HG02852 (cell line): ENCODE results near the gene SLF1.

Experiments
- ATAC-seq: cut with Tn5 transposase; IDR thresholded peaks from one replicate; pipeline ENCODE4 v1.9.1; 2021; ENCODE audit warnings: mild to moderate bottlenecking, moderate library complexity; ENCODE audit not compliant: unreplicated experiment

The SLF1 gene

DNA sequence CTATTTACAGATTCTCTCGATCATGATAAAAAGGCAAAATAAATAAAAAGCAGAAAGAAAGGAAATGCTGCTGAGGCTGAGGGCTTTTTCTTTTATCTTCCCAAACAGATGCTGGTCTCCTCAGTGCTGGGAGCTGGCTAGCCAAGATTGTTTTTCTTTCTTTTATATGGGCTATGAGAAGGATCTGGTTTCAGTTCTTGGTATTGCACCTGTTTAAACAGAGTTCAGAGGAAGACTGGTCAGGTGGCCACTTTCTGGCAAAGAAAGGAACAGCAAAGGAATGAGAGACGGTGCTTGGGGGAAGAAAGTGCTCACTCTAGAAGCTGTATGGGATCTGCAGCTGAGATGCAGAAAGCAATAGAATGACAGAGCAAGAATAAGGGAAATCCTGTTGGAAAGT, 88.9 kb downstream of the SLF1 start:
- ATAC-seq, result no peak

- no peak for ATAC-seq
Observed at GRCh38 chr5:94709277-94709676, 90.8 kb downstream of the SLF1 start.

GRCh38 chr5:94711785-94712184, 93.3 kb downstream of the SLF1 start:
- ATAC-seq, result no peak

DNA sequence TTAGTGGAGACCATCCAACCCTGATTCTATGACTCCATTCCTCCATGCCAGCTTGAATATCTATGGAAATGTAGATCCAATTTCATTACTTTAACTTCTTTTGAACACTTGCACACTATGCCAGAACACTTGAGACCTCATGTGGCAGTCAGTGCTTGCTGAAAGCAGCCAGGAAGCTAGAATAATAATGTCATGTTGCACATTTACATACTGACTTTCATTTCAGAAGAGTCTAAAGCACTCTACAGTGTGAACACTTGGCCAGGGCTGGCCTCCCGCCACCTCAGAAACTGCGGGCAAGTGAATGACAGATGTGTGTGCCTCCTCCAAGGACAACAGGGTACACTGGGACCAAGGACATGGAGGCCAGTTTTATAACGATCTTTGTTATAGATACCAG, 97.3 kb downstream of the SLF1 start:
- no peak for ATAC-seq

GRCh38 chr5:94725142-94725541, 106.7 kb downstream of the SLF1 start:
- ATAC-seq, result no peak

GRCh38 chr5:94731471-94731870, 113.0 kb downstream of the SLF1 start:
- no peak for ATAC-seq

DNA sequence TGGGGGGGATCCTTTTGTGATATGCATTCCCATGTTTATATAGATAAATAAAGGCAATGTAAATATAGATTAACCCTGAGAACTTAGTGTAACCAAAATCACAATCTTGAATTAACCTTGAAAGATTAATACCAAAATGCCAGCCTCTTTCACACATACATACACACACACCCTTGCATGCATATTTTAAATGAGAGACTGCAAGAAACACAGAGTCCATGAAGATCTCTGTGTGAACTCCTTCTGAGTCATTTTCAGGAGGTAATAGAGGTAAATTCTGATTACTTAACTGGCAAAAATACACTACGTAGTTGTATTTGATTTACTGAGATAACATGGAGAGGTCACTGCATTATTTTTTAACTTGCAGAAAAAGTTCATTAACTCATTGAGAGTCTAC, 118.0 kb downstream of the SLF1 start:
- no peak for ATAC-seq

DNA sequence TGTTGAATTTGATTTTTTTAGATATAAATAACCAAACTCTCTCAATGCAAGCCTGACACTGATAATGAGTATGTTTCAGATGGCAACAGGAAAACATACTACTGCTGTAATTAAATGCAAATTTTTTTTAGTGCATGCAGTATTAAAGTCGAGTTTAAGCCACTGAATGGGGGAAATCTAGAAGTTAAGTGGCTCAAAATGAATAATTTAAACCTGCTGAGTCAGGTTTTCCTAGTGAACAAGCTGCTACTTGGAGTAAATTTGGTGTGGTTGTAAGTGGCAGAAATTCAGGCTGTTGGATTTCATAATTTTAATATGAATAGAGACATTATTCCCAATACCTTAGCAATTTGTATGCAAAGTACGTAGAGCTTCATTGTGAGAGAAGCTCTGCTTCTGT, 121.8 kb downstream of the SLF1 start:
- ATAC-seq, result no peak

DNA sequence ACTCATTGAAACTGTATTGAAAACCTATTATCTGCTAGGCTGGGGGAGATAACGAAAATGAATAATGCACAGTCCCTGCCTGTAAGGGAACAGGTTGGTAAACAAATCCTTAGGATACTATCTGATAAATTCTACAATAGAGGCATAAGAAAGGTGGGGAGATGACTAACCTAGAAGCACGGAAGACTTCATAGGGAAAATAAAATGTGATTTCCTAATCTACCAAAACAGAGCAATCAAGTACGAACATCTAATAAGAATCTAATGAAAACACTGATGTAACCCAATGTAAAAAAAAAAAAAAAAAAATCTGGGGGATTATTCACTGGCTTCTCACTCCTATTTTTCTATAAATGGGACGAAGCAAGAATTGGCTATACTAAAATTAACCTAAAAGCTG, 124.4 kb downstream of the SLF1 start:
- ATAC-seq, result no peak

- ATAC-seq, result peak; percentile 38
Observed at GRCh38 chr5:94744906-94745305, 126.4 kb downstream of the SLF1 start.

DNA sequence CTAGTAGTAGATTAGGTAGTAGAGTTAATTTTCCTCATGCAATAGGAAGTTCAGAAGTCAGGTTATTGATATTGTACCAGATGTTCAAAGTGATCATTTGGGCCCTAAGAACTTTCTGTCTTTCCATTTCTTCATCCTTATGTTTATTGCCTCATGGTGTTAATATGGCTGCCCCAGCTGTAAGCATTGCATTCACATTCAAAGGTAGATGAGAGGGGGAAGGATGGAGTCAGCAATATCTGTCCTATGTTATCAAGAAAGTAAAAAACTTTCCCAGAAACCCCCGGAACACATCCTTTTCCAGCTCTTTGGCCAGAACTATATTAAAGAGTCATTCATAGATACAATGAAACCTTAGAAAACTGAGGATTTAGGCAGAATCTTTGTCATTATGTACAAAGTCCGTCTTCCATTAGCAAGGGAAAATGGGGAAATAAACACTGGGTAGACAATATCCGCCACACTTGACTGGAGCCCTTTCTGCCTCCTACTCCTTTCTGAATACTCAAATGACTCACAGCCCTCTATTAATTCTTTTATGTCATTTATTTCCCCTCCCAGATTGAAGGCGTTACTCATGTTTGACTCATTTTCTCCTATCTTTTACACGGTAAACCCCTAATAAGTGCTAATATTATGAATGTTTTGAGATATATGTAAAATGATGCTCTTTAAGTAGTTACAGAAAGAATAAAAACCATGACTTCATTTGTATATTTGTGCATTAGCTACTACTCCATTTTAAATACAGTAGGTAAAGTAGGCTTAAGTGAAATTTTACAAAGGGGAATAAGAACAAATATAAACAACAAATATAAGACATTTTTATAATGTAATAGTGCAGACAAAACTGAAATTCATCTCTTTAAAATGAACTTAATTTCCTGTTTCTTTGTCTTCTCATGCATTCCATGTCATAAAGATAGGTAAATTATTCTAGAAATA, 127.6 kb downstream of the SLF1 start:
- peak; percentile 77 for ATAC-seq

DNA sequence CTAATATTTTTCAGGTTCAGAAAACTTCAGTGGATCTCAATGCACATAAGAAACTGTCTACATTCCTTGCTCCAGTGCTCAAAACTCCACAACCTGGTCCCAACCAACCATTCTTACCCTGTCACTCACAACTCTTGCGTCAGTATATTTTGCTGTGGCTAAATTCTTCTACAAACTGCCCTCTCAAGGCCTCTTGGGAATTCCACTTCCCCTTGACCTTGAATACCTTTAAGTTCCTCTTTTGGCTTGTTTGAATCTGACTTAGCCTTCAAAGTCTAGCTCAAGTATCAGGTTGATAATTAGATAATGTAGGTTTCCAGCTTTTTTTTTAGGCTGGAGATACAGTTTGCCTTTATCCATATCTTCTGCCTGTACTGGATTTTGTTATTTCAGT, 128.3 kb downstream of the SLF1 start:
- ATAC-seq, result peak; percentile 38
